ENCODE measurements around the gene FGF18.
A peak's percentile ranks its signal among the peaks of the same experiment; 100 is the strongest.
"Not testable (repeated sequence)": the region's sequence is repeated elsewhere in the genome, so short reads cannot be mapped to it uniquely, and the experiment has no call there.

FGF18 gene

GRCh38 chr5:171401167-171401947 lies 18.1 kb upstream of the FGF18 start:
- Histone ChIP-seq H3K9me3 (ENCODE audit: control insufficient read depth, insufficient read depth, low read length) (no peaks in the 10 kb centered on the region), H3K4me2 (ENCODE audit: low read length) (no peak overlapping the region), H4K20me1 (ENCODE audit: control insufficient read depth, insufficient read depth, low read depth, low read length) (peaks cover 68% of the 10 kb centered on the region), H3K4me3 (ENCODE audit: low read length) (no peak overlapping the region), H3F3A (ENCODE audit: control insufficient read depth, insufficient read depth) (peaks cover 70% of the 10 kb centered on the region), H3K9me2 (replicated peaks; ENCODE audit: control insufficient read depth, low read length) (no peaks in the 10 kb centered on the region), H3K4me1 (ENCODE audit: control insufficient read depth, low read length) (peaks cover 8% of the 10 kb centered on the region; the same call in 1 of the 2 replicates), H3K36me3 (ENCODE audit: control insufficient read depth, low read length) (peaks cover 75% of the 10 kb centered on the region), H3K79me2 (ENCODE audit: control insufficient read depth, low read length) (peaks cover 72% of the 10 kb centered on the region), H3K27ac (ENCODE audit: low read depth, low read length) (no peak overlapping the region), H3K27me3 (ENCODE audit: control insufficient read depth, low read length) (no peaks in the 10 kb centered on the region)
- no peak for TF ChIP-seq EZH2phosphoT487 (IDR thresholded peaks at IDR 0.05; ENCODE audit: borderline replicate concordance, low read length)
- no peak for TF ChIP-seq CTCF (IDR thresholded peaks at IDR 0.05; ENCODE audit: low read depth, low read length, poor library complexity, severe bottlenecking)

GRCh38 chr5:171402751-171403150 lies 16.7 kb upstream of the FGF18 start:
- peaks cover 71% of the 10 kb centered on the region for H3K79me2 ChIP-seq (ENCODE audit: control insufficient read depth, low read length)
- peaks cover 70% of the 10 kb centered on the region for H3F3A ChIP-seq (ENCODE audit: control insufficient read depth, insufficient read depth)
- H3K27ac ChIP-seq (ENCODE audit: low read depth, low read length); H3K9me2 ChIP-seq (replicated peaks; ENCODE audit: control insufficient read depth, low read length); H3K27me3 ChIP-seq (ENCODE audit: control insufficient read depth, low read length); H3K4me1 ChIP-seq (ENCODE audit: control insufficient read depth, low read length); H3K4me2 ChIP-seq (ENCODE audit: low read length); H3K4me3 ChIP-seq (ENCODE audit: low read length); H3K9me3 ChIP-seq (ENCODE audit: control insufficient read depth, insufficient read depth, low read length): not testable (repeated sequence)
- peaks cover 70% of the 10 kb centered on the region for H4K20me1 ChIP-seq (ENCODE audit: control insufficient read depth, insufficient read depth, low read depth, low read length)
- H3K36me3 ChIP-seq (ENCODE audit: control insufficient read depth, low read length), result peaks cover 75% of the 10 kb centered on the region

GRCh38 chr5:171405615-171406014 lies 13.8 kb upstream of the FGF18 start:
- no peaks in the 10 kb centered on the region for H3K9me3 ChIP-seq (ENCODE audit: control insufficient read depth, insufficient read depth, low read length)
- H3K4me3 ChIP-seq (ENCODE audit: low read length), result no peak overlapping the region
- H3K27me3 ChIP-seq (ENCODE audit: control insufficient read depth, low read length), result no peaks in the 10 kb centered on the region
- no peak overlapping the region for H3K27ac ChIP-seq (ENCODE audit: low read depth, low read length)
- peaks cover 57% of the 10 kb centered on the region for H3K79me2 ChIP-seq (ENCODE audit: control insufficient read depth, low read length)
- no peaks in the 10 kb centered on the region for H3K9me2 ChIP-seq (replicated peaks; ENCODE audit: control insufficient read depth, low read length)
- H3K4me2 ChIP-seq (ENCODE audit: low read length), result no peak overlapping the region
- H3K4me1 ChIP-seq (ENCODE audit: control insufficient read depth, low read length), result no peaks in the 10 kb centered on the region
- H4K20me1 ChIP-seq (ENCODE audit: control insufficient read depth, insufficient read depth, low read depth, low read length), result peaks cover 61% of the 10 kb centered on the region
- peaks cover 75% of the 10 kb centered on the region for H3K36me3 ChIP-seq (ENCODE audit: control insufficient read depth, low read length)
- H3F3A ChIP-seq (ENCODE audit: control insufficient read depth, insufficient read depth), result peaks cover 69% of the 10 kb centered on the region
- TF ChIP-seq EZH2phosphoT487 (IDR thresholded peaks at IDR 0.05; ENCODE audit: borderline replicate concordance, low read length) (no peak), CTCF (IDR thresholded peaks at IDR 0.05; ENCODE audit: low read depth, low read length, poor library complexity, severe bottlenecking) (peak; percentile 56)

- no peak overlapping the region for H3K4me2 ChIP-seq (ENCODE audit: low read length)
- no peak overlapping the region for H3K27ac ChIP-seq (ENCODE audit: low read depth, low read length)
- no peaks in the 10 kb centered on the region for H3K9me2 ChIP-seq (replicated peaks; ENCODE audit: control insufficient read depth, low read length)
- peaks cover 62% of the 10 kb centered on the region for H4K20me1 ChIP-seq (ENCODE audit: control insufficient read depth, insufficient read depth, low read depth, low read length)
- no peak overlapping the region for H3K4me3 ChIP-seq (ENCODE audit: low read length)
- peaks cover 75% of the 10 kb centered on the region for H3K36me3 ChIP-seq (ENCODE audit: control insufficient read depth, low read length)
- H3K9me3 ChIP-seq (ENCODE audit: control insufficient read depth, insufficient read depth, low read length), result no peaks in the 10 kb centered on the region
- H3K79me2 ChIP-seq (ENCODE audit: control insufficient read depth, low read length), result peaks cover 45% of the 10 kb centered on the region
- peaks cover 73% of the 10 kb centered on the region for H3F3A ChIP-seq (ENCODE audit: control insufficient read depth, insufficient read depth)
- H3K4me1 ChIP-seq (ENCODE audit: control insufficient read depth, low read length), result no peaks in the 10 kb centered on the region
- H3K27me3 ChIP-seq (ENCODE audit: control insufficient read depth, low read length), result no peaks in the 10 kb centered on the region
- TF ChIP-seq CTCF (IDR thresholded peaks at IDR 0.05; ENCODE audit: low read depth, low read length, poor library complexity, severe bottlenecking) (no peak), EZH2phosphoT487 (IDR thresholded peaks at IDR 0.05; ENCODE audit: borderline replicate concordance, low read length) (no peak)
These were observed 12.2 kb upstream of the FGF18 start for GRCh38 chr5:171407234-171407633.
